HTR-8/SVneo (cell line): ENCODE measurements around the gene ADGRD1.
"Not testable (repeated sequence)": the region's sequence is repeated elsewhere in the genome, so short reads cannot be mapped to it uniquely, and the experiment has no call there.

Source experiments
- DNase-seq: peaks from one replicate; pipeline ENCODE4 v3.0.0; 2011; ENCODE audit warnings: low spot score, mixed read lengths; ENCODE audit not compliant: insufficient read length
- FAIRE-seq: peaks from 2 replicates; lab custom pipeline; 2011; peaks lifted over from hg19 to GRCh38; lab: Jason Lieb, UNC

Gene ADGRD1

DNA sequence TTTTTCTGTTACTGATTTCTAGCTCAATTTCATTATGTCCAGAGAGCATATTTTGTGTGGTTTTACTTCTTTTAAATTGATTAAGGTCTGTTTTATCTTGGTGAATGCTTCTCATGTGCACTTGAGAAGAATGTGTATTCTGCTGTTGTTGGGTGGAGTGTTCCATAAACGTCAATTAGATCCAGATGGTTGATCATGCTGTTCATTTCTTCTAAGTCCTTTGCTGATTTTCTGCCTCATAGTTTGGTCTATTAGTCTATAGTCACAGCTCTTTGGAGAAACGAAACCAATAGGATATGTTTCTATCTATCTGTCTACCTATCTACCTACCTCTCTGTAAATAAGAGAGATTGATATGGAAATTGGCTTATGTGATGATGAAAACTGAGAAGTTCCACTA is 17.1 kb upstream of the ADGRD1 start:
- FAIRE-seq (no peak), DNase-seq (no peak)

DNA sequence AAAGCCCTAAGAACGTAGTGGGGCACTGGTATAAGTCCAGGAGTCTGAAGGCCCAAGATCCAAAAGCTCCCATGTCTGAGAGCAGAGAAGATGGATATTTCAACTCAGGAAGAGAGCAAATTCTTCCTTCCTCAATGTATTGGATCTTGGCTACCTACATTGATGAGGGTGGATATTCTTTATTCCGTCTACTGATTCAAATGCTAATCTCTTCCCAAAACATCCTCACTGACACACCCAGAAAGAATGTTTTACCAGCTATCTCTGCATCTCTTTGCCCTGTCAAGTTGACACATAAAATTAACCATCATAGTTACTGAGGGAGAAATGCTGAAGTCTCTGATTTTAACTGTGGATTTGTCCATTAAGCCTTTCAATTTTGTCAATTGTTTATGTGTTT is 16.6 kb upstream of the ADGRD1 start:
- DNase-seq = no peak
- no peak for FAIRE-seq

DNA sequence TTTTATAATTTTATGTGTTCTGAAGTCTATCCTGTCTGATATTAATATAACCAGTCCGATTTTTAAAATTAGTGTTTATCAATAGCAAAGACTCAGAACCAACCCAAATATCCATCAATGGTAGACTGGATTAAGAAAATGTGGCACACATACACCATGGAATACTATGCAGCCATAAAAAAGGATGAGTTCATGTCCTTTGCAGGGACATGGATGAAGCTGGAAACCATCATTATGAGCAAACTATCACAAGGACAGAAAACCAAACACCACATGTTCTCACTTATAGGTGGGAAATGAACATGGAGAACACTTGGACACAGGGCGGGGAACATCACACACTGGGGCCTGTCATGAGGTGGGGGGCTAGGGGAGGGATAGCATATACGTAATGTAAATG is 16.2 kb upstream of the ADGRD1 start:
- DNase-seq, FAIRE-seq: not testable (repeated sequence)

DNA sequence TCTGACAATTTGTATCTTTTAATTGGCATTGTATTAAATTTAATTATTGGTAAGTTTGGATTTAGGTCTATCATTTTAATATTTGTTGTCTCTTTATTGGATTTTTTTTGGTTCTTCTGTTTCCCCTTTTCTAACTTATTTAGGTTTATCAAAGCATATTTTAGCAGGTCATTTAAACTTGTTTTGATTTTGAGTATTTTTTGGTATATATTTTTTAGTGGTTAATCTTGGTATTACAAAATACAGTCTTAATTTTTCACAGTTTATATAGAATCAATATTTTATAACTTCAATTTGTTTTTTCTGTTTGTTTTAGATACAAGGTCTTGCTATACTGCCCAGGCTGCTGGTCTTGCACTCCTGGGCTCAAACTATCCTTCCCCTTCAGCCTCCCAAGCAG is 15.5 kb upstream of the ADGRD1 start:
- no peak for FAIRE-seq

DNA sequence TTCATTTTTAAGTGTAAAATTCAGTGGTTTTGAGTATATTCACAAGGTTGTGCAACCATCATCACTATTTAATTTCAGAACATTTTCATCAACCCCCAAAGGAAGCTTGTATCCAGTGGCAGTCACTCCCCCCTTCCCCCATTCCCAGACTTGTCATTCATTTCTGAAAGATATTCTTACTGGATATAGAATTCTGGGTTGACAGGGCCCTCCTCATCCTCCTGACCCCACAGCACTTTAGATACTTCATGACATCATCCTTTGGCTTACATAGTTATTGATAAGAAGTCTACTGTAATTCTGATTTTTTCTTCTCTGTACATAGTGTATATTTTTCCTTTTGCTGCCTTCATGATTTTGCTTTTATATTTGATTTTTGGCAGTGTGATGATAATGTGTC is 8.8 kb upstream of the ADGRD1 start:
- no peak for FAIRE-seq

More for the DNA sequence above, 15.5 kb upstream of the ADGRD1 start:
- no peak for DNase-seq

DNA sequence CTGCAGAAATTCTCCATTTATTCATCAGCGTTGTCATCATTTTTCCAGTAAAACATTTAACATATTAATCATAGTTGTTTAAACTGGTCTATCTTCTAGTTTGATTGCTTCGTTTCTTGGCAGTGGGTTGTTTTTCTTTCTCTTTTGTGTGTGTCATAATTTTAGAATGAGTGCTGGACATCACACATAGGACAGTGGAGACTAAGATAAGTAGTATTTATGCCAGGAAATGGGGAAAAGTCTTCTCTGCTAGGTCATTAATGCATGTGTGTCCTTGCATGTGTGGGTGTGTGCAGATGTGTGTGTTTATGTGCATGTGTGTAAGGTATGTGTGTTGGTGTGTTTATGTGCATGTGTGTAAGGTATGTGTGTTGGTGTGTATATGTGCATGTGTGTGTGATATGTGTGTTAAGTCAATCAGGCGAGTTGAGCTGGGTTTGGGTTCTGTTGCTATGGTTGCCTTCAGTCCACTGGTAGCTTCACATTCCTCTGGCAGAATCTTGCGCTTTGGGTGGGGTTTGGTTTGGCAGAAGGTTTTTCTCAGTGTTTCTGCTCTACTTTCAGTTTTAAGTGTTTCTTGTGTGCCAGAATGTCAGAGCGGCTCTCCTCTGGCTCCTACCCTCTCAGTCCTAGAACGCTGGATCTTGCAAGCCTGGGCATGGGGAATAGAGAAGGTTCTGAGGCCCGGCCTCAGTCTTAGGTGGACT is 7.8 kb upstream of the ADGRD1 start:
- FAIRE-seq (no peak), DNase-seq (no peak)

More for the DNA sequence above, 8.8 kb upstream of the ADGRD1 start:
- DNase-seq = no peak

DNA sequence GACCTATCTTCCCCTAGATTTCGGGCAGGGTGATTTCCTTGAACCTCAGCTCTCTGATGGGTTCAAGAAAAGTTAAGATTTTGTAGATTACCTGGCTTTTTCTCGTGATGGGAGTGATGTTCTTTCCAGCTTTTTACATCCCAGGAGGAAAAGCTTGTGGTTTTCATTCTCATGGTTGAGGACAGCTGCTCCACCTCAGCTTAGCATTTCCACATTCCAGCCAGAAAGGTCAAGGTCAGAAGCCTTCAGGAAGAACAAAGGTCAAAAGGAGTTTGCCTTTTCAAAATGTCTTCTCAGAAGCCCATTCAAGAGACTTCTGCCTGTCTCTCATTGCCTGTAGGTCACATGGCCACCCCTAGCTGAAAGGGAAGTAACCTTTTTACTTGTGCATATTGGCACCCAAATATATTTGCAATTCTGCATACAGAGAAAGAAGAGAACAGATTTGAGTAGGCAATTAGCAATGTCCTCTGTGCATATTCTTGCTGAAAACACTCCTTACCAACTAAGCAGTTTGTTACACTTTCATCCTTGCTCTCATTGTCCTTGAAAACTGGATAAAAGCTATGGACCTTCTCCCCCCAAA is 6.6 kb upstream of the ADGRD1 start:
- no peak for FAIRE-seq

DNA sequence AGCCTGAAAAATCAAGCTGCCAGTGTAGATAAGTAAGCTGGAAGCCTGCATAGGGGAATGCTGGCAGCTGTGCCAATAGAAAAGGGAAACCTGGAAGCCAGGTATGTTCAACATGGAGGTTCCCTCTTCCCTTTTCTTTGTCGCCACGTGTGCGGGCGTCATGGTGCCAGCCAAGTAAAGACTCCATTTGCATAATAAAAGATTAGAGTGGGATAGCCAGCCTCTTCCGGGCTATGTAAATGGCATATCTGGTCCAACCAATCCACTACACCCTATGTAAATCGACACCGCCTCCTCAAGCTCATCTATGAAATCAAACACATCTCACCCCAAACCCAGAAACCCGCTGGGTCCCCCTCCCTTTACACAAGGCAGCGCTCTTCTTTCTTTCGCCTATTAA is 5.6 kb upstream of the ADGRD1 start:
- FAIRE-seq (no peak), DNase-seq (no peak)

More for the DNA sequence above, 6.6 kb upstream of the ADGRD1 start:
- DNase-seq = no peak

DNA sequence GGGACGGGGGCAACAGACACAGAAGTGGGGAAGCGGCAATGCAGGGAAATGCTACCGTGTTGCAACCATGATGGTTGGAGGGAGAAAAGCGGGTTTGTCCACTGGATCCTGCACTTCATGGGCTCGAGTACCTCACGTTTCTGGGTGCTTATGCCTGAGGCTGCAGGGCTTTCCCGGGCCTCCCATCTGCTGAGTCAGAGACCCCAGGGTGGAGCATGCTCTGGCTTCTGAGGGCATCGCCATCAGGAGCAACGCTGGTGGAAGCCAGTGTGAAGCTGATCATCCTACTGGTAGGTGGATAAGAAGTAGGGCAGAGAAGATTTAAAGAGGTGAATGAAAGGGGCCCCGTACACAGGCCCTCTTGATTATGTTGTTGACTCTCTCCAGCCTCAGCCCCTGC is 5.0 kb upstream of the ADGRD1 start:
- DNase-seq = no peak
- FAIRE-seq = no peak

DNA sequence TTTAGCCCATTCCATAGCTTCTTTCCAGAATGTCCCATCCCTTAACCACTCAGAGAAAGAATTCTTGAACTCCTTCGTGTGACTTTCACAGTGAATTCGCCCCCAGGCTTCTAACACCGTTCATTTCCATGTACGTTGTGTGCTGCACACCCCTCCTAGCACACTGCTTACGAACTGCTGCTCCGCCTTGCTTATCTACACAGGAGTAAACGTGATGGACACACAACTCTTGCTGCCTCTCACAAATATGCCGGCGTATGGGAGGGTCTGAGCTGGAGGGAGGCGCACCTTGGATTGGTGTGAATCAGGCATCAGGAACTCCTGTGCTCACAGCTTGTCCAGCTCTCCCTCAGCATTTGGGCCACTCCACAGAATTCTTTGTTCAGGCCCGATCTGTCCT is 3.9 kb upstream of the ADGRD1 start:
- DNase-seq = no peak

DNA sequence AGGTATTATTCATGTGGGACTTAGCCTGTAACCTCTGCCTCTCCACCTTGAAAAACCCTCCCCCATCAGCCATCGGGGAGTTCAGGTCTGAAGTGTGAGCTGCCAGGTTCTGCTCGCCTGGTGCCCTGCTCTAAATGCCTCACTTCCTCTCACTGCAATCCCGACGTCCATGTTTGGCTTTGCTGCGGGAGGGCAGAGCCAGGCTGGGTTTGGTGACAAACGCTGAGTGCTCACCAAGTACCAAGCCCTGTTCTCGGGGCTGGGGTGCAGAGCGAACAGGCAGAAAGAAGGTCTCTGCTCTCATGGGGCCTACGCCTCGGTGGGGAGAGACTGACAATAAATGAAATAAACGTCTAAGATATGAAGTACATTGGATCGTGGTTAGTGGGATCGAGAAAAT is 2.1 kb upstream of the ADGRD1 start:
- no peak for FAIRE-seq

More for the DNA sequence above, 3.9 kb upstream of the ADGRD1 start:
- FAIRE-seq = no peak

DNA sequence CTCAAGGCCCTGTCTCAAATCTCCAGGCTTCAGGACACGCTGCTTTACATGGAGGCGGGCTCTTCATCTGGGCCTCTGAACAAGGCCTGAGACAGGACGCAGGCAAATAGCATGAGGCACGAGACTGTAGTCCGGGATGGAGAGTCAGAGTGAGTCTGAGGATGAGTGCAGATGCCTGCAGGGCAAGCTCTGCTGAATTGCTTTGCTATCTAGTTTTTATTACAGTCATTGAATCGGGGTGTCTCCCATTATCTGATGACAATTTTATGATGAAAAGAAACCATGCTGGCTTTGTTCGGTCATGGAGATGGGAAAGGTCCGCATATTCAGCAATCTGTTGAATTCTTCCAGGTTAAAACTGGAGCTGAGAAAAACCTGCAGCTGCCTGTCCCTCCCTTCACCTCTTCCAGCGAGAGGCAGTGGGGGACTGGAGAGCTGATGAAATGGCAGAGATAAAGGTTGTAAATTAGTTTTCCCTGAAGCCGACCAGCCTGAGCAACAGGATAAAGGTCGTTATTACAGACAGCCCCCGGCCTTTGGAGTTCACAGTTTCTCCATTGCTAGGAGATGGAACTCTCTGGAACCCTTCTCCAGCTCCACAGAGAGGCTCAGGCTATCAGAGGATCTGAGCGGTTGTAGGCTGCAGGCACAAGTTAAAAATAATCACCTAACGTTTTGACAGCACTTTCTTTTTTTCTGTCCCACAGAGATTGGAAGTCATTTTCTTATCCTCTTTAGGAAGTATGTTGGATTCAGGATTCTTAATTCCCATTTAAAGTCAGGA is 1.3 kb upstream of the ADGRD1 start:
- FAIRE-seq (no peak), DNase-seq (no peak)

More for the DNA sequence above, 2.1 kb upstream of the ADGRD1 start:
- no peak for DNase-seq

DNA sequence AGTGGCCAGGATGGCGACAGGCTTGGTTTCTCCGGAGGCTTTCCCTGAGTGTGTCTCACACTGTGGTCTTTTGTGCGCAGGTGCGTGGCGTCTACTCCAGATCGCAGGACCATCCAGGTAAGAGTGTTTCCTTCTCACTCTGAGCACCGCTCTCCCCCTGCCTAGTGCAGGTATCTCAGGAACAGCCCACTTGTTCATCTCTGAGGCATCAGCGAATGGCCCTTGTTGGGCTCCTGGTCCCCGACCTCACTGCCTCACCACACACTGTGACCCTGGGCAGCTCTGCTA is 781 bp downstream of the ADGRD1 start:
- DNase-seq = no peak
- FAIRE-seq = no peak

DNA sequence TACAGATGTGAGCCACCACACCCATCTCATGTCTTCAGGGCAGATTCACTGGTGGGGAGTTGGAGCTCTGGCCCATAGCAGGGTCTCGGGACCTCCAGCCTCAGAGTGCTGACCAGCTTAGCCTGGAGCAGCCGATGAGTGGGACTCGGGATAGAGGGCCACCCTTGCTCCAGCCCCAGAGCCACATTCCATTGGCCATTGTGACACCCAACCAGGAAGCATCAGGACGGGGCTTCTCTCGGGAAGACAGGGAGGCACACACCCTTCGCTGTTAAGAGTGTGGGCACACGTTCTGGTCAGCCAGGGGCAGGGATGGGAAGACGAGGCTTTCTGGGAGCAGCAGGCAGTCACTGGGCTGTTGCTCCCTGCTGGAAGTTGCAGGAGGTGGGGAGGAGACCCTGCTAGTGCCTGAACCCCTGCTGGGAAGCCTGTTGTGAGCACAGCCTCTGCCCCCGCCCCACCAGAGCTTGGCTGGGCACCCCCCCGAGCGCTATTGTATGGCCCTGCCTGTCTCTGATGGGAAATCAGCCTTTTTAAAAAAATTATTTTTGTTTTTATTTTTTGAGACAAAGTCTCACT is 1.6 kb downstream of the ADGRD1 start:
- DNase-seq (no peak), FAIRE-seq (no peak)

DNA sequence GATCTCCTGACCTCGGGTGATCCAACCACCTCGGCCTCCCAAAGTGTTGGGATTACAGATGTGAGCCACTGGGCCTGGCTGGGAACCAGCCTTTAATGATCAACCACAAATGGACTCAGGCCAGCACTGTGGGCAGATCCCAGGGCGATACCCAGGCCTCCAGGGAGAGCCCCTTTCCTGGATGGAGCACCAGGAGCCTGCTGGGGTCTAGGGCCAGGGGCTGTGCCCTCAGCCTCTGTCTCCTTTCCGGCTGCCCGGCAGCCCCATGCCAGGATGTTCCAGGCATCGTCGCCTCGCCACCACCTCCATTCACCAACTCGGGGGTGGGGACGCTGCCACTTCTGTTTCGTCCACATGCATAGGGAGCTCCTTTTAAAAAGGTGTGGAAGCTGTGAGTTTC is 2.3 kb downstream of the ADGRD1 start:
- FAIRE-seq = no peak
- no peak for DNase-seq

DNA sequence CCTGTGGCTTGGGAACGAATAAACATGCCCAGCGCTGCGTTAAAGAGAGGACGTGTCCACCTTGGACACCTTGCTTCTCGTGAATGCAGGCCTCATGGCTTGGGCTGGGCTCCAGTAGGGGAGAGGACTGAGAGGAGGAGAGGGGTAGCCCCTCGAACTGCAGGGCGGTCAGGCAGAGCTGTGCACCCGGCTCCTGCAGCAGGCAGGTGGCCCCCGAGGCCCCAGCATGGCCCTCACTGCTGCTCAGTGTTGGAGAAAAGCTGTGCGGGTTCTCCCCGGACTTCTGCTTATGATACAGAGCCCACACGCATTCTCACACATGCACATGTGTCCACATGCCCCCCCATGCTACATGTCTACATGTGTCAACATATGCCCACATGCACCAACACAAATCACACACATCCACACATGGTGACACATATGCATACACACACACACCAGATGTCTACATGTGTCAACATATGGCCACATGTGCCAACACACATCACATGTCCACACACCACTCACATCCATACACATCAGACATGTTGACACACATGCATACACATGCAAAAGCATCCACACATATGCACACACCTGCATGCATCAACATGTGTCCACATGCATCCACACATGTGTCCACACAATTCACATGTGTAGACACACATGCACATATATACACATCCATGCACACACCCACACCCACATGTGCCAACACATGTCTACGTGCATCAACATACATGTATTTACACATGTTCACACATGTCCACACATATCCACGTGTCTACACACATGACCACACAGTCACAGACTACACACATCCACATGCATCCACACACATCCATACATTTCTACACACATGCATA is 3.0 kb downstream of the ADGRD1 start:
- FAIRE-seq (peak; percentile 90), DNase-seq (no peak)

DNA sequence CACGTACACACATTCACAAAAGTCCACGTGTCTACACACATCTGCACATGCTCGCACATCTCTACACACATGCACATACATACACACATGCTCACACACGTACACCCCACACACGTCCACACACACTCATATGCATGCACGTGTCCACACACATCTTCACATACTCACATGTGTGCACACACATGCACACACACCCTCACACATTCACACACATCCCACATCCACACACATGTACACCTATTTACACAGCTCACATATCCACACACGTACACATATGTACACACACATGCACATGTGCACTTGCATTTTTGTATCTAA is 3.6 kb downstream of the ADGRD1 start:
- no peak for FAIRE-seq
- DNase-seq = no peak

DNA sequence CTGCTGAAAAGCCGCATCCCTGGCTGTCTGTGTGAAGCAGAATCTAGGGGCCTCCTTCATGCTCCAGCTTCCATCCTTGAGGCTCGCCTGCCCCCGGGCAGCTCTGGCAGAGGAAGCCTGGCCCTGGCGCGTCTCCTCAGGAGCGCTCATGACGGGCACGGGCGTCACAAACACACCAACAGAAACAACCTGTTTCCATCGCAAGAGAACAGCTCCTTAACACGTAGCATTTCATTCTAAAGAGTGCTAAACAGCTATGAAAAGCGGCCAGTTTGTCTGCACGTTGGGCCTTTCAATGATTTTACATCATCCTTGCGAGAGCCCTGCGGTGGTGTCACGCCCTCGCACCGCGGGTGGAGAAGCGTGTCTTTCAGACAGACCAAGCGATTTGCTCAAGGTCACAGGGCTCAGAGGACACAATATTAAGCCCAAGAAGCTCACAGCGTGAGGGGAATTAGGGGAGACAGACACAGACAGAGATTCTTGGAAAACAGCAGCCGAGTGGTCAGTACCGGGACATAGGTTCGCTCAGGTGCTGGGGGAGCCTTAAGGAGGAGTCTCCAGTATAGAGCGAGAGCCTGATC is 4.9 kb downstream of the ADGRD1 start:
- DNase-seq = no peak
- no peak for FAIRE-seq

DNA sequence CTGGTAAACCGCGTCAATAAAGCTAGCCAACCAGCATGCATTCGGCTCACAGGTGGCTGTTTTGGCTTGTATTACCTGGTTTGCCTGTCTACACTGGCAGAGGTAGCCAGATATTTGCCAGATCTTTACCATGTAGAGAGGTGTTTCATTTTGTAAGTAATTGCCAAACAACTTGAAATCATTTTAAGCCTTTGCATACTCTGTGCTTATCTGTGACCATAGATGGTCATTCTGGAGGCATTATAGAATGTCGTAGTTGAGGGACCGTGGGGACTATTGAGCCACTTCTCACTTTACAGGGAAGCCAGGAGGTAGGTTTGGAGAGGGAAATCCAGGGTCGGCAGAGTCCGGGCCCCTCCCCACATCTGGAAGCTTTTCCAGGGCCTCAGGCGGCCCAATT is 5.9 kb downstream of the ADGRD1 start:
- no peak for FAIRE-seq

DNA sequence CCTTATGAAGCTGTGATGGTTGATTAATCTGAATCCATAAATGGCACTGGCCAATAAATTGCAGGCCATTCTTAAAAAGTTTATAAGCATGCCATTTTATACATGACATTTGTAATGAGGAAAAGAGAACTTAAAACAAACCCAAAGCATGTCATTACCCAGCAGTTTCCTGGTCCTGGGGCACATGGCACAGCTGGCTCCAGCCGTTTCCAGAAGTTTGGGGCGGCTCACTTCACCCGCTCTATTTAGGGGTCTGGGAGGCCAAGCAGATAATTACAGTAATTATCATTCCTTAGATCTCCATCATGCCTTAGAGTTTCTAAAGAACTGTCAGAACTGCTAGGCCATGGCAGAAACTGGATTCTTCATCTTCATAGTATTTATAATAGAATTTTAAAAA is 6.4 kb downstream of the ADGRD1 start:
- DNase-seq = no peak
- FAIRE-seq = no peak

More for the DNA sequence above, 5.9 kb downstream of the ADGRD1 start:
- DNase-seq = no peak
